NCI-H82 (cell line): Measurements from ENCODE around the gene GSTM5.
A peak's percentile ranks its signal among the peaks of the same experiment; 100 is the strongest.
"Not testable (repeated sequence)": the region's sequence is repeated elsewhere in the genome, so short reads cannot be mapped to it uniquely, and the experiment has no call there.

Experiments used
- DNase-seq: peaks from one replicate; lab custom pipeline; 2025; lab: John Stamatoyannopoulos, UW

GSTM5 gene

DNA sequence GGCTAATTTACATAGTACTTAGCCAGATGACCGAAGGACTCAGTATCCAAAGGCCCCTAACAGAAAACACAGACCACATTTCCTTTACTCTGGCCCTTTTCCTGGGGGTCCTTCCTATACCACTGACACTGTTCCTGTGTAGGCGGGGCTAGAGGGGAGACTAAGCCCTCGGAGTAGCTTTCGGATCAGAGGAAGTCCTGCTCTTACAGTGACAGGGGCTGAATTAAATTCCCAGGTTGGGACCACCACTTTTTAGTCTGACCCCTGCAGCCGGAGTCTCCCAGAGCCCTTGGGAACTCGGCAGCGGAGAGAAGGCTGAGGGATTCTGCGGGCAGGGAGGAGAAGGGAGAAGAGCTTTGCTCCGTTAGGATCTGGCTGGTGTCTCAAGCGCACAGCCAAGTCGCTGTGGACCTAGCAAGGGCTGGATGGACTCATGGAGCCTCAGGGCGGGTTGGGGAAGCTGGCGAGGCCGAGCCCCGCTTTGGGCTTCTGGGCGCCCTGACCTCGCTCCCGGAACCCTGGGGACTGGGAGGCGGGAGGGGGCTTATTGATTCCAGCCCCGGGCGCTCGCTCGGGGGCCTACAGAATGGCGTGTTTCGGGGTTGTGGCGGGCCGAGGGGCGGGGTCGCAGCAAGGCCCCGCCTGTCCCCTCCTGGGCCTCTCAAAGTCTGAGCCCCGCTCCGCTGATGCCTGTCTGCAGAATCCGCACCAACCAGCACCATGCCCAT, at the start of gene GSTM5:
TSS of gene GSTM5 (plus strand) at position 659 of the 728 bp plus-strand sequence. CDS start at position 721, 62 bp downstream.
- not testable (repeated sequence) for DNase-seq

GRCh38 chr1:109664671-109665070, 47.4 kb upstream of the GSTM5 start:
- DNase-seq: no peak

DNA sequence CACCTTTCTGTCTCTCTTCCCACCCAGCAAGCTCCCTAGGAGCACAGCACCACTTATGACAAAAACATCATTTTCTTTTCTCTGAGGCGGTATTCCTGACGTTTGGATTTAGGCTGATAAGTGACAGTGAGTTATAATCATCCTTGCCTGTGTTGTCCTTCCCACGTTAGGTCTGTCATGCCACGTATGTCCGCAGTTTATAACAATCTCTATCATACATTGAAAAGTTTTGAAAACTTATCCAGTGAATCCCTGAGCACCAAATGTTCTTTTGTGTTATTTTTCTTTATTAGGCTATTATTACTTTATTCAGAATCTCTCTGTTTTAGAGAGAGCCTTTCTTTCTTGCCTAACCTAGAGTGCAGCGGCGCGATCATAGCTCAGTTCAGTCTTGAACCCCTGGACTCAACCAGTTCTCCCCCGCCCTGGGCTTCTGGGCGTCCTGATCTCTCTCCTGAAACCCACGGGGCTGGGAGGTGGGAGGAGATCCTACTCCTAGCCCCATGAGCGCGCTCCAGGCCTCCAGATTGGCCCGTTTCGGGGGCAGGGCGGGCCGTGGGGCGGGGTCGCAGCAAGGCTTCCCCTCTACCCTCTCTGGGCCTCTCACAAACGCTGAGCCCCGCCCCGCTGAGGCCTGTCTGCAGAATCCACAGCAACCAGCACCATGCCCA, 44.5 kb upstream of the GSTM5 start, which contains the start of gene GSTM2:
TSS of gene GSTM2 (plus strand) at position 606 of the 671 bp plus-strand sequence. CDS start at position 665, 59 bp downstream.
- DNase-seq: peak; percentile 97

DNA sequence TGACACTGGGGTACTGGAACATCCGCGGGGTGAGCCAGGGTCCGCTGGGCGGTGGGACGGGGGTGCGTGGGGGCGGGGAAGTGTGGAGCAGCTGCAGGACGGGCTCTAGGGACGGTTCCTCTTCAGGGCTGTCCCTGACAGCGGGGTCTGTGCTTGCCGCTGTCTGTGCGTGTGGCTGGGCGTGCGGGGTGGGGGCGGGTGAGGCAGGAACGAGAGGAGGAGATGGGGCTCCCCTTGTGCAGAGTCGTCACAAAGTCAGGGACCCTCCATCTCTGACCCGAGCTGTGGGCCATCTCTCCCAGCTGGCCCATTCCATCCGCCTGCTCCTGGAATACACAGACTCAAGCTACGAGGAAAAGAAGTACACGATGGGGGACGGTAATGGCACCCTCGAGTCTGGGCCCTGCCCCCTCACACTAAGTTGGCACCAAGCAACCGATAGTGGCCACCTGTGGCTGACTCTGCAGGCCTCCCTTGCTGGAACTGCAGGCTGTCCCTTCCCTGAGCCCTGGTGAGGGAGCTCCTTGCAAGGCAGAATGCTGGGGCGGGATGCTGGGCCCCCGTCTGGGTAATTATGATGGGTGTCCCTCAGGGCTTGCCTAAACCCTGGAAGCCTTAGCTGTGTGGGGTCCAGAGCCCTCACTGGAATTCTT, 43.8 kb upstream of the GSTM5 start:
- DNase-seq: no peak

GRCh38 chr1:109669246-109669948, 42.7 kb upstream of the GSTM5 start:
- no peak for DNase-seq

- not testable (repeated sequence) for DNase-seq
These were observed 42.1 kb upstream of the GSTM5 start for GRCh38 chr1:109669949-109670302.

GRCh38 chr1:109671067-109671466, 41.0 kb upstream of the GSTM5 start:
- no peak for DNase-seq

DNA sequence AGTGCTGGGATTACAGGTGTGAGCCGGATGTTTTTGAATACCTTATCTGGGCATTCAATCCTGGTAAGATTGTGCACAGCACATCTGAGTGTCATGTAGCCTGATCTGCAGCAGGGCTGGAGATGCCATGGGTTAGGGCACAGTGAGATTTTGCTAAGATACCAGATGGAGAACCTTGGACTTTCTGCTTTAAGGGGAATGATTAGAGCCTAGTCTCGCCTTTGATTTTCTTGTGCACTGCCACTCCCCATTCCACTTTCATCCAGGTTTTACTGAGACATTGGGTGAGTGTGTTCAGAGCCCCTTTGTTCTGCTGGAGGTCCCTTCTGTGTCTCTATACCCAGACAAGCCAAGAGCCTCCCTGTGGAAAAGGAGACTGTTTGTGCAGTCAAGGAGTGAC, 38.2 kb upstream of the GSTM5 start:
- not testable (repeated sequence) for DNase-seq

- DNase-seq: not testable (repeated sequence)
These were observed 35.2 kb upstream of the GSTM5 start for GRCh38 chr1:109676683-109677381.

- DNase-seq: no peak
These were observed 34.6 kb upstream of the GSTM5 start for GRCh38 chr1:109677459-109677858.

- DNase-seq: not testable (repeated sequence)
These were observed 33.4 kb upstream of the GSTM5 start for GRCh38 chr1:109678637-109679036.

- DNase-seq: not testable (repeated sequence)
These were observed 27.3 kb upstream of the GSTM5 start for GRCh38 chr1:109684777-109685176.

DNA sequence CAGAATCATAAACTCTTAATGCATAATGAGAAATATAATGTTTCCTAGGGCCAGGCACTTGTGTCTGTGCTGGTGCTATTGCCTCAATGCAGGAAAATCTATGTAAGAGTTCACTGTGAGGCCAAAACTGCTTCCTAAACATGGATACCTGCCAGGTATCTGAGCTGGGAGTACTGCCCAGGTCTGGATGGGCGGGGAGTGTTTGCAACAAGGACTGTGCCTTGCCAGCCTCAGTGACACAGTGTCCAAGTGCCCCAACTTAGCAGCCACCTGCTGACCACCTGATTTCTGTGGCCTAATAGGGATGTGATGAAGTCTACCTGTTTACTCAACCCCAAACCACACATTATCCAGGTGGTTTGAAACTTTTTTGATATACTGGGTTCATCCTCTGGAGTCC, 26.7 kb upstream of the GSTM5 start:
- not testable (repeated sequence) for DNase-seq

DNA sequence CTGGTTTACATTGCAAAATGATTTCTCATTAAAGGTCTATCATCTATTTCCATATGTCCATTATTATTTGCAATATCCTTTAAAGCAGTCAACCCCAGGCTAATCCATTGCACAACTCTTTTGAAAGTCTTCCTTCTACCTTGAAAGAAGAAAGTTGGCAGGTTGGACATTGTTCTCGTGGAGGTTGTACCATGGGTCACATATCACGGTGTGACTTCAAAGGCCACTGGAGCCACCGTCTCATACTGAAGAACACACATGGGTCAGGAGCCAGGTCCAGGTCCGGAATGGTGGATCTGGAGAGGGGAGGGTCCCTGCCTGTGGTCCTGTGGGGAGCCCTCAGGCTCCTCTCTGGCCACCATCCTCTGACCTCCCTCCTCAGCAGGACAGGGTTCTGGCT, 26.2 kb upstream of the GSTM5 start:
- DNase-seq: not testable (repeated sequence)

DNA sequence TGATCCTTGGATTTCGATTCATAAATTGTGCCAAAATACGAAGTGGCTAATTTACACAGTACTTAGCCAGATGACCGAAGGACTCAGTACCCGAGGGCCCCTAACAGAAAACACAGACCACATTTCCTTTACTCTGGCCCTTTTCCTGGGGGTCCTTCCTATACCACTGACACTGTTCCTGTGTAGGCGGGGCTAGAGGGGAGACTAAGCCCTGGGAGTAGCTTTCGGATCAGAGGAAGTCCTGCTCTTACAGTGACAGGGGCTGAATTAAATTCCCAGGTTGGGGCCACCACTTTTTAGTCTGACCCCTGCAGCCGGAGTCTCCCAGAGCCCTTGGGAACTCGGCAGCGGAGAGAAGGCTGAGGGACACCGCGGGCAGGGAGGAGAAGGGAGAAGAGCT, 24.9 kb upstream of the GSTM5 start:
- not testable (repeated sequence) for DNase-seq

DNA sequence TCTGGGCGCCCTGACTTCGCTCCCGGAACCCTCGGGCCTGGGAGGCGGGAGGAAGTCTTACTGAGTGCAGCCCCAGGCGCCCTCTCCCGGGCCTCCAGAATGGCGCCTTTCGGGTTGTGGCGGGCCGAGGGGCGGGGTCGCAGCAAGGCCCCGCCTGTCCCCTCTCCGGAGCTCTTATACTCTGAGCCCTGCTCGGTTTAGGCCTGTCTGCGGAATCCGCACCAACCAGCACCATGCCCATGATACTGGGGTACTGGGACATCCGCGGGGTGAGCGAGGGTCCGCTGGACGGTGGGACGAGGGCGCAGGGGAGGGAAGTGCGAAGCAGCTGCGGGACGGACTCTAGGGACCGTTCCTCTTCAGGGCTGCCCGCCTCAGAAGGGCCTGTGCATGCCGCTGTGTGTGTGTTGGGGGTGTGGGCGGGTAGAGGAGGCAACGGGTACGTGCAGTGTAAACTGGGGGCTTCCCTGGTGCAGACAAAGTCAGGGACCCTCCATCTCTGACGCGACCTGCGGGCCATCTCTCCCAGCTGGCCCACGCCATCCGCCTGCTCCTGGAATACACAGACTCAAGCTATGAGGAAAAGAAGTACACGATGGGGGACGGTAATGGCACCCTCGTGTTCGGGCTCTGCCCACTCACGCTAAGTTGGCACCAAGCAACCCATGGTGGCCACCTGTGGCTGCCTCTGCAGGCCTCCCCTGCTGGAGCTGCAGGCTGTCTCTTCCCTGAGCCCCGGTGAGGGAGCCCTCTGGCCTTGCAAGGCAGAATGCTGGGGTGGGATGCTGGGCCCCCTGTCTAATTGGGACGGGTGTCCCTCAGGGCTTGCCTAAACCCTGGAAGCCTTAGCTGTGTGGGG, 24.2 kb upstream of the GSTM5 start, which contains the start of gene GSTM1:
TSS of gene GSTM1 (plus strand) at position 177 of the 859 bp plus-strand sequence. CDS start at position 234, 57 bp downstream.
- no peak for DNase-seq

GRCh38 chr1:109689844-109690405, 22.1 kb upstream of the GSTM5 start:
- DNase-seq: no peak

DNA sequence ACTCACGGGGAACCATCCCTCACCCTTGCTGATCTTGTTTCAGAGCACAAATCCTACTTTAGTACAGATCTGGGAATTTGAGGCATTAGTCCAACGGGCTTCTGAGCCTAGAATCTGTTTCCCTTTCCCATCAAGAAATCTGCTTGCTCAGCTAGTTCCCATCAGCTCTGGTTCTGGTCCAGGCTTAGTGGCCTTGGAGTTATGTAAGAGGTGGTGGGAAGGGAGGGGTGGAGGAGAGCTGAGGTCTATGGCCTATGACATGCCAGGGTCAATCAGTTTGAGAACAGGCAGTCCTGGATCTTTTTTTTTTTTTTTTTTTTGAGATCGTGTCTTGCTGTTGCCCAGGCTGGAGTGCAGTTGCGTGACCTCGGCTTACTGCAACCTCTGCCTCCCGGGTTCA, 20.3 kb upstream of the GSTM5 start:
- no peak for DNase-seq

DNA sequence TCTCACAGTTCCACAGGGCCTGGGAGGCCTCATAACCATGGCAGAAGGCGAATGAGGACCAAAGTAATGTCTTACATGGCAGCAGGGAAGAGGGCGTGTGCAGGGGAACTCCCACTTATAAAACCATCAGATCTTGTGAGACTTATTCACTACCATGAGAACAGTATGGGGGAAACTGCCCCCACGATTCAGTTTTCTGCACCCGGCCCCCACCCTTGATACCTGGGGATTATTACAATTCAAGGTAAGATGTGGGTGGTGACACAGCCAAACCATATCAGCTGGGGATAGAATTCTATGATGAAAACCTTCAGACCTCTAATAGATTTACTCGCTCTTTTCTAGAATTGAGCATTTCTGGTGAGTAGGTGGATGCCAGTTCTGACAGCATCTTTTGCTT, 17.7 kb upstream of the GSTM5 start:
- DNase-seq: not testable (repeated sequence)

- not testable (repeated sequence) for DNase-seq
These were observed 16.9 kb upstream of the GSTM5 start for GRCh38 chr1:109695138-109695537.
